GM12801 (cell line): ENCODE results near the gene IGSF5.
"Not testable (repeated sequence)": the region's sequence is repeated elsewhere in the genome, so short reads cannot be mapped to it uniquely, and the experiment has no call there.

Source experiments
- TF ChIP-seq, protein P1 (sequence below): IDR thresholded peaks from one replicate; pipeline ENCODE4 v1.5.1; 2011; ENCODE audit warnings: control low read depth; ENCODE audit not compliant: insufficient read length; ENCODE audit errors: extremely low read depth

Gene IGSF5

GRCh38 chr21:39744883-39745282 is at the start of gene IGSF5:
TSS of gene IGSF5 (plus strand) at chr21:39745183. CDS start at chr21:39745510, 327 bp downstream.
- TF ChIP-seq, protein P1, sequence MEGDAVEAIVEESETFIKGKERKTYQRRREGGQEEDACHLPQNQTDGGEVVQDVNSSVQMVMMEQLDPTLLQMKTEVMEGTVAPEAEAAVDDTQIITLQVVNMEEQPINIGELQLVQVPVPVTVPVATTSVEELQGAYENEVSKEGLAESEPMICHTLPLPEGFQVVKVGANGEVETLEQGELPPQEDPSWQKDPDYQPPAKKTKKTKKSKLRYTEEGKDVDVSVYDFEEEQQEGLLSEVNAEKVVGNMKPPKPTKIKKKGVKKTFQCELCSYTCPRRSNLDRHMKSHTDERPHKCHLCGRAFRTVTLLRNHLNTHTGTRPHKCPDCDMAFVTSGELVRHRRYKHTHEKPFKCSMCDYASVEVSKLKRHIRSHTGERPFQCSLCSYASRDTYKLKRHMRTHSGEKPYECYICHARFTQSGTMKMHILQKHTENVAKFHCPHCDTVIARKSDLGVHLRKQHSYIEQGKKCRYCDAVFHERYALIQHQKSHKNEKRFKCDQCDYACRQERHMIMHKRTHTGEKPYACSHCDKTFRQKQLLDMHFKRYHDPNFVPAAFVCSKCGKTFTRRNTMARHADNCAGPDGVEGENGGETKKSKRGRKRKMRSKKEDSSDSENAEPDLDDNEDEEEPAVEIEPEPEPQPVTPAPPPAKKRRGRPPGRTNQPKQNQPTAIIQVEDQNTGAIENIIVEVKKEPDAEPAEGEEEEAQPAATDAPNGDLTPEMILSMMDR, result not testable (repeated sequence)

GRCh38 chr21:39696196-39696595 is 48.8 kb upstream of the IGSF5 start:
- TF ChIP-seq, protein P1, result no peak

DNA sequence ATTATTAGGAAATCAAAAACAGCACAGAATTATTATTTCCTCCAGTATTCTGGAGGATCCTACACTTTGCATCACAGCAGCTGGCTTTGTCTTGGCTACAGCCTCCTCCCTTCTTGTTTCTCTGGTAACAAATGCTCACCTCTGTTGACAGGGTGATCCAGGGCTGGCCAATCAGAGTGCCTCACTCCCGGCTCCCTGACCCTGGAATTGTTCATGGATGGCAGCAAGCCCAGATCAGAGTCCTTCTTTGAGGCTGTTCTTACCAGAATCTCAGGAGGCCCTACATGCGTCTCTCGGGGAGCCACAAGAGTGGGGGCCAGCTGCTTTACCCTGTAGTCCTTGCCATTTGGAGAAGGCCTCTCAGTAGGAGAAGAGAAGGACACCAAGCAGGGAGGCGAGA is 48.4 kb upstream of the IGSF5 start:
- TF ChIP-seq, protein P1, result no peak

DNA sequence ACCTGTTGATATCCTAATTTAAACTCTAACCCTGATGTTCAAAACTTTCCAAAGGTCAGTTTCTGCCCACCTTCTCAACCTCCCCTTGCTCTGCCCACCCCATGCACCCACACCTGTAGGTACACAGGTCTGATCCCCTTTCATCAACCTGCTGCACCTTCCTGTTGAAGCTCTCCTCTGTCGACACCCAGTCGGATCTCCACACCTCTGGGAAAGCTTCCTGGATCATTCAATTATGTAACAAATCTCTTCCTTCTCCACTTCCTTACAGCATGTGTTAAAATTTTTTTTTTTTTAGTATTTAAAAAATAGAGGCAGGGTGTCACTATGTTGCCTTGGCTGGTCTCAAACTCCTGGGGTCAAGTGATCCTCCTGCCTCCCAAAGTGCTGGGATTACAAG is 44.7 kb upstream of the IGSF5 start:
- TF ChIP-seq, protein P1, result no peak

GRCh38 chr21:39703578-39703977 is 41.4 kb upstream of the IGSF5 start:
- TF ChIP-seq, protein P1, result no peak

DNA sequence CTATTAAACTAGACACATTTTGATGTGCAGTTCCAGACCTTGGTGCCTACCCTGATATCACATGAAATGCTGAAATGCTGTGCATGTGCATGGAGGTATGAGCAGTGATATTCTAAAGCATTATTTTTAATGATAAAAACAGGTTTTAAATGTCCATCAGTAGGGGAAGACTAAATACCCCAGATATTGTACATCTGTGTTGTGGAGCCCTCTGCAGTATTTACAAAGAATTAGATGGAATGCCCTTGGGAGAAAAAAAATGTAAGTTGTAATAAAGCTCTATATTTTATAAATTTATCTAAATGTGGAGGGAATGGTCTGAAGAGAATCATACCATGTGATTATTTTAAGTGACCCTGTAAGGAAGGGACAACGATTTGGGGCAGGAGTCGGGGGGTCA is 39.1 kb upstream of the IGSF5 start:
- TF ChIP-seq, protein P1, result no peak

DNA sequence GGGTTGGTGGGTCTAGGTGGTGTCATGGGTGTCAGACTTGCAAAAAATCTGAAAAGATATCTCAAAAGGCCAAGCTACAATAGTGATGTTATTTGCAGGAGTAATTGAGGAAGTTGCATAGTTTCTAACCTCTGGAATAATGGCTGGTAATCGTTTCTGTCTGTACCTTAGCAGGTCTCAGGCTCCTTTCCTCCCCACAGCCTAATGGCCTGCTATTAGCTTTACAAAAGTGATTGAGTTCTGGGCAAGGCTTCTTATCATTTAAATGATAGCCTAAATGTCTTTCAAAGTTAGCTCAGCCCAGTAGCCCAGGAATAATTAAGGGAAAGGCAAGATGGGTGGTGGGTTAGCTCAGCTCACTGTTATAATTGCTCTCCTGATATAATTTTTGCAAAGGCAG is 37.7 kb upstream of the IGSF5 start:
- TF ChIP-seq, protein P1, result no peak

DNA sequence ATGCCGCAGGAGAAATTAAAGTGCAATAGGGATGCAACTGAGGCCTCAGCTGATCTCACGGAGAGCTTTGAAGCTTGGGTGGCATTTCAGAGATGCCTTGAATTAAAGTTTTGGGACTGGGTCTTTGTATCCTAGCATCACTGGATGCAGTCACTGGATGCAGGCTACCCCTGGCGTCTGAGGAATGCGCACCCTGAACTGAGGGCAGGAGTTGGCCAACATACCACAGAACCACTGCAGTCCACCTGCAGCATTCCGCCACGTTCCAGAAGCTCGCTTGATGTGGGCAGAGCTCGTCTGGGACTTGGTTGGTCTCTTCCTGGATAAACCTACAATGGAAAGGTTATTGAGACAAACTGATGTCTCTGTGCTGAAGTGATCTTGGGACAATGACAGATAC is 34.1 kb upstream of the IGSF5 start:
- TF ChIP-seq, protein P1, result no peak
